ENCODE measurements around the gene IFNA8.
"Not testable (repeated sequence)": the region's sequence is repeated elsewhere in the genome, so short reads cannot be mapped to it uniquely, and the experiment has no call there.

IFNA8 gene

DNA sequence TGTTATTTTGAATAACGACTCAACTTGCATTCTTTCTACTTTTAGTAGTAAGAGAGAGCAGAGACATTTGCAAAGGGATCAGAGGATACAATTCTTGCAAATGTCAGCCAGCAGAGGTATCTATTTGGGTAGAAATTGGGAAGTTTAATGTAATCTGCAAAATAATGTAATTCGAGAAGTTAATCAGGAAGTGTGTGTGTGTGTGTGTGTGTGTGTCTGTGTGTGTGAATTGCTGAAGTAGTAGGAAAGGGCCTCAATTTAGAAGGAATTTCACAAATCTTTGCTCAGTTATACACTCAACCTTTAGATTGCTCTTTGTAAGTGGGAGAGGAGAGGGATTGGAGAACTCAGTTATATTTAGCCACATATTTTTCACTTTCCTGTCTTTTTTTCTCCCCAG lies 20.3 kb downstream of the IFNA8 start:
- DNase-seq, result no peak

- DNase-seq, result no peak
Observed at GRCh38 chr9:21432672-21433425, 23.9 kb downstream of the IFNA8 start.

GRCh38 chr9:21434202-21435014 lies 25.5 kb downstream of the IFNA8 start:
- peak; percentile 6 for DNase-seq

GRCh38 chr9:21435015-21435383 lies 26.1 kb downstream of the IFNA8 start:
- DNase-seq, result not testable (repeated sequence)

GRCh38 chr9:21440139-21440538 lies 31.2 kb downstream of the IFNA8 start, which contains the start of gene IFNA1:
TSS of gene IFNA1 (plus strand) at chr9:21440439. CDS start at chr9:21440508, 69 bp downstream.
- no peak for DNase-seq

- DNase-seq, result no peak
Observed at GRCh38 chr9:21443849-21444625, 35.1 kb downstream of the IFNA8 start.

GRCh38 chr9:21449312-21449711 lies 40.4 kb downstream of the IFNA8 start:
- not testable (repeated sequence) for DNase-seq

DNA sequence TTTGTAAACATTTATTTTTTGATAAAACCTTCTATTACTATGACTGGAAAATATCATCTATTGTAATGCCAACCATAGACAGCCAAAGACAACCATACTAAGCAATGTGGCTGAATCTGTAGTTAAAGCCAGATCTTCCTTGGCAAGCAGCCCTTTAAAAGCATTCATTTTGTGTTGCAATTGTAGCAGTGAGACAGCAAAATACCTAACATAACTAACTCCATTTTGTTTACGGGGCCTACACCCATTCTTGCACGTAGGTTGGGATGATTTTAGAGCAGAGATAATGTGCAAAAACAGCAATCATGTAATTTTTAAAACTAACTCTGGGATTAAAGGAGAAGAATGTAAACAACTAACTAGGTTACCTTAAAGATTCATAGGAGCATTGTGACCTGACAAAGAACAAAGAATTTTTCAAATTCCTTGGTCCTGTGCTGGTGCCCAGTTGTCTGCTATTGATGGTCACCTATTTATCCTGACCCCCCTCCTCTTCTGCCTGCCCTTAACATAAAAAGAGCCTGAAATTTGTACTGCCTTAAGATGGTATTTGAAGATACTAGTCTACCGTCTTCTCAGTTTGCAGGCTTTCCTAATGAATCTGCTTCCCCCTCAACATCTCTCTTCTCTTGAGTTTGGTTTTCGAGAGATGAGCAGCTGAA lies 41.9 kb downstream of the IFNA8 start:
- no peak for DNase-seq

DNA sequence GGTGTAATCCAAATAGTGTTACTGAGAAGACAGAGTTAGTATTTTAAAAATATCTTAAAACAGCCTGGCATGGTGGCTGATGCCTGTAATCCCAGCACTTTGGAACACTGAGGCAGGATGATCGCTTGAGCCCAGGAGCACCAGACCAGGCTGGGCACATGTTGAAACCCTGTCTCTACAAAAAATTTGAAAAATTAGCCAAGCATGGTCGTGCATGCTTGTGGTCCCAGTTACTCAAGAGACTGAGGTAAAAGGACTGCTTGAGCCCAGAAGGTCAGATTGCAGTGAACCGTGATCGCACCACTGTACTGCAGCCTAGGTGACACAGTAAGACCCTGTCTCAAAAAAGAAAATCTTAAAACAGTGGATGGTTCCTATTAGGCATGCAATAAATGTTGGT lies 43.8 kb downstream of the IFNA8 start:
- no peak for DNase-seq

- peak; percentile 31 for DNase-seq
Observed at GRCh38 chr9:21454149-21454548, 45.2 kb downstream of the IFNA8 start.

DNA sequence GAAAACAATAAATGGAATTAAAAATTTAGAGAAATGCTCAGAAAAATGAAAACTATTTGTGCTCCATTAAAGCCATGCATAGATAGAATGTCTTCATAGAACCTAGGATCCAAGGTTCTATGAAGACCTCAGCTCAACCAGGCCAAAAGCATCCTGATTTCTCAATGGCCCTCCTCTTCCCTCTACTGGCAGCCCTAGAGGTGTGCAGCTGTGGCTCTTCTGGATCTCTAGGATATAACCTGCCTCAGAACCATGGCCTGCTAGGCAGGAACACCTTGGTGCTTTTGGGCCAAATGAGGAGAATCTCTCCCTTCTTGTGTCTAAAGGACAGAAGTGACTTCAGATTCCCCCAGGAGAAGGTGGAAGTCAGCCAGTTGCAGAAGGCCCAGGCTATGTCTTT lies 46.4 kb downstream of the IFNA8 start:
- peak; percentile 9 for DNase-seq
